ES-I3 (cell line): Measurements from ENCODE around the gene FAM83G.
"Not testable (repeated sequence)": the region's sequence is repeated elsewhere in the genome, so short reads cannot be mapped to it uniquely, and the experiment has no call there.

Experiments used
- H3K36me3 ChIP-seq: 2 replicates; pipeline ENCODE4 v1.6.1; 2013; ENCODE audit warnings: mild to moderate bottlenecking, low read length, control low read depth, moderate library complexity; ENCODE audit not compliant: insufficient read depth
- H3K4me1 ChIP-seq: 2 replicates; pipeline ENCODE4 v1.6.1; 2013; ENCODE audit warnings: mild to moderate bottlenecking, control low read depth, low read length; ENCODE audit not compliant: insufficient read depth
- H3K9ac ChIP-seq: 2 replicates; pipeline ENCODE4 v1.6.1; 2013; ENCODE audit warnings: low read depth, mild to moderate bottlenecking, low read length, moderate library complexity
- H3K9me3 ChIP-seq: 2 replicates; pipeline ENCODE4 v1.6.1; 2013; ENCODE audit warnings: mild to moderate bottlenecking, low read length, moderate library complexity; ENCODE audit not compliant: control insufficient read depth, insufficient read depth

The FAM83G gene

GRCh38 chr17:18938692-18939023, 65.9 kb downstream of the FAM83G start:
- no peaks in the 10 kb centered on the region for H3K9me3 ChIP-seq
- H3K4me1 ChIP-seq, result no peaks in the 10 kb centered on the region
- no peak overlapping the region for H3K9ac ChIP-seq
- no peaks in the 10 kb centered on the region for H3K36me3 ChIP-seq

- Histone ChIP-seq H3K36me3 (no peaks in the 10 kb centered on the region), H3K4me1 (no peaks in the 10 kb centered on the region), H3K9ac (no peak overlapping the region), H3K9me3 (no peaks in the 10 kb centered on the region)
These were observed 66.4 kb downstream of the FAM83G start for GRCh38 chr17:18937981-18938691.

GRCh38 chr17:18933102-18934058, 71.2 kb downstream of the FAM83G start:
- Histone ChIP-seq H3K36me3 (peaks cover 3% of the 10 kb centered on the region), H3K9ac (no peak overlapping the region), H3K9me3 (no peaks in the 10 kb centered on the region), H3K4me1 (no peaks in the 10 kb centered on the region)

GRCh38 chr17:18932360-18933055, 72.1 kb downstream of the FAM83G start:
- Histone ChIP-seq H3K9me3 (no peaks in the 10 kb centered on the region), H3K9ac (no peak overlapping the region), H3K4me1 (no peaks in the 10 kb centered on the region), H3K36me3 (peaks cover 3% of the 10 kb centered on the region)

- Histone ChIP-seq H3K4me1 (peaks cover 8% of the 10 kb centered on the region; the same call in 1 of the 2 replicates), H3K36me3 (peaks cover 3% of the 10 kb centered on the region), H3K9me3 (no peaks in the 10 kb centered on the region), H3K9ac (no peak overlapping the region)
These were observed 75.9 kb downstream of the FAM83G start for GRCh38 chr17:18928628-18929125.

GRCh38 chr17:18925187-18925586, 79.4 kb downstream of the FAM83G start:
- Histone ChIP-seq H3K4me1 (peaks cover 8% of the 10 kb centered on the region; the same call in 1 of the 2 replicates), H3K36me3 (no peaks in the 10 kb centered on the region; the same call in 1 of the 2 replicates), H3K9me3 (no peaks in the 10 kb centered on the region), H3K9ac (no peak overlapping the region)

- not testable (repeated sequence) for H3K9me3 ChIP-seq, H3K9ac ChIP-seq, H3K4me1 ChIP-seq, H3K36me3 ChIP-seq
These were observed 82.0 kb downstream of the FAM83G start for GRCh38 chr17:18922596-18922995.

- no peak overlapping the region for H3K9ac ChIP-seq
- peaks cover 8% of the 10 kb centered on the region; the same call in 1 of the 2 replicates for H3K4me1 ChIP-seq
- H3K36me3 ChIP-seq, result peaks cover under 1% of the 10 kb centered on the region; the same call in 1 of the 2 replicates
- no peaks in the 10 kb centered on the region for H3K9me3 ChIP-seq
These were observed 82.6 kb downstream of the FAM83G start for GRCh38 chr17:18921912-18922451.

- Histone ChIP-seq H3K4me1 (peaks cover 8% of the 10 kb centered on the region; the same call in 1 of the 2 replicates), H3K9me3 (no peaks in the 10 kb centered on the region), H3K36me3 (peaks cover 3% of the 10 kb centered on the region; the same call in 1 of the 2 replicates), H3K9ac (no peak overlapping the region)
These were observed 83.1 kb downstream of the FAM83G start for GRCh38 chr17:18921485-18921884.

GRCh38 chr17:18920911-18921441, 83.6 kb downstream of the FAM83G start:
- H3K4me1 ChIP-seq, result peaks cover 8% of the 10 kb centered on the region; the same call in 1 of the 2 replicates
- H3K9ac ChIP-seq, result no peak overlapping the region
- H3K9me3 ChIP-seq, result no peaks in the 10 kb centered on the region
- peaks cover 3% of the 10 kb centered on the region; the same call in 1 of the 2 replicates for H3K36me3 ChIP-seq

- peaks cover 2% of the 10 kb centered on the region; the same call in 1 of the 2 replicates for H3K4me1 ChIP-seq
- H3K9ac ChIP-seq, result no peak overlapping the region
- no peaks in the 10 kb centered on the region for H3K9me3 ChIP-seq
- H3K36me3 ChIP-seq, result peaks cover 3% of the 10 kb centered on the region; the same call in 1 of the 2 replicates
These were observed 84.6 kb downstream of the FAM83G start for GRCh38 chr17:18919963-18920362.
